GM19468 (cell line): ENCODE measurements around the gene KSR1.
"Not testable (repeated sequence)": the region's sequence is repeated elsewhere in the genome, so short reads cannot be mapped to it uniquely, and the experiment has no call there.

Source experiments
- ATAC-seq: cut with Tn5 transposase; IDR thresholded peaks from one replicate; pipeline ENCODE4 v1.9.1; 2021; ENCODE audit warnings: mild to moderate bottlenecking, moderate library complexity, moderate number of reproducible peaks; ENCODE audit not compliant: unreplicated experiment; ENCODE audit errors: extremely low read depth

KSR1 gene

DNA sequence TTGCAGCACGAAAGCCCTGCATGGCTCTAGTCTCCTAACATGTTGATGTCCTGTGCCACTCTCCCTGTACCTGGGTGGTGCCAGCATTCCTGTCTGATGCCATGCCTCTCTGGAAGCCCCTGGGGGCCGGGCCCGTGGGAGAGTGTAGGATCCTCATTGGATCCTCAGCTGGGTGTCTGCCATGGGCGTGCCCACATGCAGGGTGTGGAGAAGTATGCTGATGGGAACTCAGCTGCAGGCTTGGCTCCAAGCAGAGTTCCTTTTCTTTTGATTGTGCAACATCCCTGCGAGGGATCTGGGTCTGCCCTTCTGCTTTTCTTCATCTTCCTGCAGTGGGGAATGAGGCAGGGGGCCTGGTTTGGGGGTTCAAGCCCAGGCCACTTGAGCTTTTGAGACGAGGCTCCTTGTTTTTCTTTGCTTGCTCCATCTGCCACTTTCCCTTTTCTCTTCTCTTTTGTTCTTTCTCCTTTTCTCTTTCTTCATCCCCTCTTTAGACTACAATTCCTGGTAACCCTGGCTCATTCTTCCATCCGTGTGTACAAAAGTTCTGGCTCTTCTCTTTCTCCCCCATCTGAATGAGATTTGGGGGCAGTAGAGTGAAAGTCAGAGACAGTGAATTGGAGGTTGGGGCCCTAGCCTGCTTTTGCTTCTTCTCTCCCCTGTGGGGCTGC is 32.9 kb downstream of the KSR1 start:
- no peak for ATAC-seq

DNA sequence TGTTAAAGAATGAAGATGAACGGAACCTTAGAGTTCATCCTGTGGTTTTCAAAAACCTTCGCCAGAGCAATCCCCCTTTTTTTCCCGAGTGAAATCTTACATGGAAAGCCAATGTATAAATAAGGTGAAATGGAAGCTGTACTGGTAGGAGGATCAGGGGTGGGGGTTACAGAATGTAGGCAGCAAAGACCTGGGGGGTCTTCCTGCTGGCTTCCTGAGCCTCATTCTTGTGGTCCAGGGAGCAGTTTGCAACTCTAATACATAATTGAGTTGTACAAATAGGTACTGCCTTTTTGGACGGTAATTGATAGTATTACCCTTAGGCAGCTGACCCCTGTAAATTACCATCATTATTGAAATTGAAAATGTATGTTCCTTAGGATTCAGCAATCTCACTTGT is 34.1 kb downstream of the KSR1 start:
- ATAC-seq, result no peak

DNA sequence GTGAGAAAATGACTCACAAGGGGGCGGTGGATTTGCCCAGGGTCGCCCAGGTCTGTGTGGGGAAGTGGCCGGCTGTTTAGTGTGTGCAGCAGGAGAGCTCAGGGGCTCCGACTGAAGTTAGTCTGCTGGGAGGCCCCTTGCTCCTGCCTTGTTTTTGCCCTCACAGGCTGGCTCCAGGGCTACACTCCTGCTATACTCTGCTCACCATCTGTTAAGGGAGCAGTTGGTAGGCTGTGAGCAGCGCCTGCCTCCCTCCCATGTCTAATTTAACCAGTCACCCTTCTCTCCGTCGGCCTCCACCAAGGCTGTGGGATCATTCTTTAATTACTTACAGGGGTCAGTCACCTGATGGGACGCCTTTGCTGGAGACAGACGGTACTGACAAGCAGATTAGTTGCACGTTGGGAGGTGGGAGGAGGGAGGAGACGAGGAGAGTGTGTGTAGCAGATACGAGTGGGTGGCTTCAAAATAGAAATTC is 35.5 kb downstream of the KSR1 start:
- ATAC-seq, result no peak

DNA sequence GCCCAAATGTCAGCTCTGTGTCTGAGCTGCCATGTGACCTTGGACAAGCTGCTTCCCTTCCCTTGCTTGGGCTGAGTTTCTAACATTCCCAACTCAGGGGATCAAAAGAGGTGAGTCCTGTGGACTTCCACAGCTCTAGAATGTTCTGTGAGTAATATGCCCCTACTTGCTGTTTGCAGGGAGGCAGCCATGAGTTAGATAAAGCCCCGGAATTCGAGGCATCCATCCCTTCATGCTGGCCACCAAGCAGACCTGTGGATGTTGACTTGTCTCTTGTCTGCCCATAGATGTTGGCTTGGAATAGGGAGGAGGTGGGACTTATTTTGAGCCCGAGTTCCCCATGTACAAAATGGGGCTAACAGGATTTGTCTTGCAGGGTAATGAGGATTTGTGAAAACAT is 36.2 kb downstream of the KSR1 start:
- ATAC-seq, result no peak

DNA sequence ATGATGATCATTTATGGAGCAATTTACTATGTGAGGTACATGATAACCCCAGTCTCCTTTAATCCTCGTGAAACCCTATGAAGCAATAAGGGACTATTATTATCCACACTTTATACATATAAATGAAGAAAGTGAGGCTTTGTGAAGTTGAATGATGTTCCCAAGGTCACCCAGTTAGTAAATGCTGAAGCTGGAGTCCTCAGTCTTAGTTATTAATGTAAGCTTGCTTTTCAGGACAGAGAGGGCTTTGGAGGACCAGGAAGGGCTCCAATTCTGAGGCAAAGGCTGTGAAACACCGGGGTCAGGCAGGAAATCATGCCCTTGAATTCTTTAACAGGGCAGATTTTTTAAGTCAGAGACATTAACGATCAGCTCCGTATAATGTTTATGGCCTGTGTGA is 36.8 kb downstream of the KSR1 start:
- ATAC-seq, result no peak

DNA sequence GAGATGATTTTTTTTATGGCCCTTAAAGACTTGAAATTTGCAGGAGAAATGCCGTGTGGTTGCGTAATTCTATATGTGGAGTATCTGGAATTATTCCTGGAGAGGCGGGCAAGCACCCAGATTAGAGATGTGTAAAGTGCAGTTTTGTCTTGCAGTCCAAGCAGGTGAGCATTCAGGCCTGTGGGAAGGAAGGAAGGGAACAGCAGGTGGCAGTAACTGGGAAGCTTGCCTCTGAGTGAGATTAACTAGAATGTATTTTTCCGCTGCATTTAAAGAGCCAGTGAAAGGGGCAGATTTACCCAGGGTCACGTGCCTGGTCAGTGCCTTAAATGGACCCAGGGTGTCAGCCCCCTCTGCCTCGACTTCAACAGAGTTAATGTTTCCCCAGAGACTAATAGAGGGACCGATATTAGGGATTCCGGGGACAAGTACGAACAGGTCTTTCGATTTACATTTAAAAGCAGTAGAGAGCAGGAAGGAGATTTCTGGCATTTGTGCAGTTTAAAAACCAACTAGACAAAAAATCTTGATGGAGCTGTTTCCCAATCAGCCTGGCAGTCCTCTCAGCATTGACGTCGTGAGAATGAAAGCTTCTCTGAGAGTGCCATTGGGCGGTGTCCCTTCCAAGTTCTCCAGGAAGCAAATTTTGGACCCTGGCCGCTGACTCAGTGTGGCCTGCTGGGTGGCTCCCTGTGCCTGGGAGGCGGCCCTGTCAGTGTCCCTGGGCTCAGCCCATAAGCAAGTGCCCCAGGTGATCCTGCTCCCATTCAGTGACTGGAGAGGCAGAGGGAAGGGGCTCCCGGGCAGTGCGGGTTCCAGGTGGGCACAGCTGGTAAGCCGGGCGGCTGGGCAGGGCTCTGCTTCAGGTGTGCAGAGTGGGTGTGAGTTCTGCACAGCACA is 38.2 kb downstream of the KSR1 start:
- no peak for ATAC-seq

DNA sequence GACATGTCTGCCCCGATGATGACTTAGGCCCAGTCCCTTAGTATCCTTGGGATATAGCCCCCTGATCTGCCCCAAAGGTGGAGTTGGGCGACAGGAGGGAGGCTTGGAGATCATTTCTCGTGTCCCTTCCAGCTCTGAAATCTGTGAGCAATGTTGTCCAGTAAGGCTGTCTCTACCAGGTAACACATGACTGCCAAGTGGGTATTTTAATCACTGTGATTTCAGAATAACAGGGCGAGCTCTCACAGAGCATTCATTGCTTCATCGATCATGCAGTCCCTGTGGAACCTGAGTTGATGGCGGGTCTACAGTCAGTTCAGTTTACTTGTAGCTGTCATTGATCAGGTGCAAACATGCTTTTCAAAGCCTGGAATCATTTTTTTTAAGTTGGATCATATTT is 39.2 kb downstream of the KSR1 start:
- peak; percentile 33 for ATAC-seq

DNA sequence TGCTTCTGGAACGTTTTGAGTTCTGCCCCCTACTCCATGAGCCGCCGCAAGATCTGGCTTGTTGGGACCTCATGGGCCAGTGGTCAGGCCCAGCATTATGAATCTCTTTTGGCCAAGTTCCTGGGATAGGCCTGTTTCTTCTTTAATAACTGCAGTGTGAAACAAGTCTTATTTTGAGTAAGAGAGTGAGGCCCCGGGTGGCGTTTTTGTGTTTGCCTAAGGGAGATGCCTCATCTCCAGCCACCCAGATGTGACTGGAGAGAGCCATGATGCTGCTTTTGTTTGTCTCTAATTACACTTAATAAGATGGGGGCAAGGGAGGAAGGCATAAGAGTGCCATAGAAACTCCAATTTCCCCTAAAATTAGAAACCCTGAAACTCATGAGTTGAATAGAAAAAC is 39.8 kb downstream of the KSR1 start:
- no peak for ATAC-seq

DNA sequence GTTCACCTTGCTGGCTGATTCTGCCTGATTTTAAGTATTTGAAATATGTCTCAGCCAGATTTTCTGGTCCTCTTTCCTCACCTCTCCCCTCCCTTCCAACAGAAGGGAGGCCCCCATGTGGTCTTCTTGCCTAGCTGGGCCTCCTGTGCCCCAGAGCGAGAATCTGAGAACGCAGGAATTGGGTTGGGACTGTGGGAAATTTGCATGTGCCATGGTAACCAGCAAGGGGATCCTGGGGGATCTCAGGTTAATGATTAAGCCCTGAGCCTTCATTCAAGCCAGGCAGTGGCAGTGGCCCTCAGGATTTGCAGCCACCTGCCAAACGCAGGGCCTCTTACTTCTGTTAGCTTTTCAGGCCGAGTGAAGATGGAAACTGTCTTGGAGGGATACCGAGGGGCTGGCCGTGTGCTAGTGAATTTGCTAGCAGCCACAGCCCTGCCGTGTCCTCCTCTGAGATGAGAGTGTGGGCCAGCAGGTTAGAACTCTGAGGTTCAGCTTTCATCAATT is 40.2 kb downstream of the KSR1 start:
- ATAC-seq, result no peak

DNA sequence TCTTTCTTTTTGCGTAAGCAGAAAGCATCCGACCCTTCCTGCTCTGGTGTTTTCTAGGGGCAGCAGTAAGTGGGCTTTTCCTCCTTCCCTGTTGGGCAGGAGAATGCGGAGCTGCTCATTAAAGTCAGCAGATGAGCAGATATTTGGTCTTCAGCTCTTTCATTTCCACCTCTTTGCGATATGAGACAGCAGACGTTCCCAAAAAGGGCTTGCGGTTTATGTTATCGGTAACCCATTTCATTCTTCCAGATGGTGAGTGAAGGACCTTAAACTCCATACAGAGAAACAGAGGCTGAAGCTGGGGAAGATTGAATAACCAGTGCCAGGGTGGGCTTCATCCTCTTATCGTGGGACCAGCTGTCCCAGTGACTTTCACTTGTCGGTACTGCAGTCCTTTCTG is 40.7 kb downstream of the KSR1 start:
- ATAC-seq, result no peak

DNA sequence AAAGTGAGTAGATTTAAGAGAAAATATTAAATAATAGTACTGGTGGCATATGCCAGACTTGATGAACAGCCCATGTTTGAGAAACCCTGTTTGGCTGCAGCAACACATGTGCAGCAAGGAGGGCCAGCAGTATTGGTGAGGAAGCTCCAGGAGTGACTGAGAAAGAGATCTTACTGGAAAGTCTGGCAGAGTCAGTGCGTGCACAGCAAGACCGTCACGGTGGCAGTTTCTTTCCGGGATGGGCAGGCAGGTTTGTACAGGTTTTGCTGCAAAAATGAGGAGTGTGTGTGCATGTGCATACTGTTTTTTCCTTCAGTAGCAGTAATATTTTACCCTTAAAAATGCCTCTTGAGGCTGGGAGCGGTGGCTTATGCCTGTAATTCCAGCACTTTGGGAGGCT is 41.4 kb downstream of the KSR1 start:
- ATAC-seq, result no peak

DNA sequence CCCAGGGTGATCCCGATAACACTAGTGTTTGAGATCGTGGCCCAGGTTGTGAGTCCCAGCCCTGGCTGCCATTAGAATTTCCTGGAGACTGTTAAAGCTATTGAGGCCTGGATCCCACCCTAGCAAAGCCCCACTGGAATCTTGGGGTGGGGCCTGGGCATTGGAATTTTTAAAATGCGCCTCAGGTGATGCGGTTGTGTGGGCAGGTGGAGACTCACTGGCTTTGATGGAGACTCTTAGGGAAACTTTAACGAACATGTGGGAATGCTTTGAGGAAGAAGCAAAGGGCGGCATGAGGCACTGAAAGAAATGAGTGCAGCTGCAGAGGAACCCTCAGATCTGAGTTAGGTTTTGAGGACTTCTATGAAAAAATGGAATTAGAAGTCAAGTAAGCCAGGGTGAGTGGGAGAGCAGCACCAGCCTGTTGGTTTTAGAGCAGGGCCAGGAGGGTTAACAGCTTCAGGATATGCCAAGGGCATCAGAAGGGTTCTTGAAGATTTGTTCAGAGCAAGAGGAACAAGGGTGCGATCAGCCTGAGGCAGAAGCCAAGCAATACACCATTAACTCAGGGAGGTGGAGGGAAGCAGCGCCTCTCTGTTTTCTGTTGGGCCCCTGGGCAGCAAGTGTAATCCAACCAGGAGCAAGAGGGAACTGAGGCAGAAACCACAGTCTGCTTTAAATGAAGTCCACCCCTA is 42.5 kb downstream of the KSR1 start:
- no peak for ATAC-seq

DNA sequence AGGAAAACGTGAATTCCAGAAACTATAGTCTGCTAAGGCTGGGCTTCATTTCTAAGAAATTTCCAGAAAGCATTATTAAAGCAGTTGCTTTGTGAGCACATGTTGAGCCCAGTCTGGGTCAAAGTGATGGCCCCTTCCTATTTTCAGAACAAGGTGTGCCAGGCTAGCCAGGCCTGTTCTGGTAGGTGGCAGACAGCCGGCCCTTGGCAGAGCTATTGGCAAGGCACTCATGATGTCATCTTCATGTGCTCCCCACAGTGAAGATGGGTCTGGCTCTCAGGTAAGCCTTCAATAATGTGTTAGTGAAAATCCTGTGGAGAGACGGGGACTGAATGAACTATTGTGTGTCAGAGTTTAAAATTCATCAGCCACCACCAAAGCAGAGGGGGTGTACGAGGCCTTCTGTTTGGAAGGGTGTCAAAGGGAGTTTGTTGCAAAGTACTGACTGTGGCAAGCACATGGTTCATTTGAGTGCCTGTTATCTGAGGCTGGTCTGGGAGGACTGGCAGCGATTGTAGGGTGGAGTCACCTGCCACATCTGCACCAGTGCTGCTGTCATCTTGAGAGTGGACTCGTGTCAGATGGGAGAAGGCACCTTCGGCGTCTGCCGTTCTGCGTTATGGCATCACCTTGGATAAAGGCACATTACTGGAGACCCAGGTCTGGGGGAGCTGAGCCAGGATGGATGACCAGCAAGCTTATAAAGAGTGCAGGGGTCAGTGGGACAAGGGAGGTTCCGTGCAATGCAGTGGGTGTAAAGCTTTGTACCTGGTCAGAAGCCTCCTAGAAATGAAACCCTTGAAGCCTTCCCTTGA is 43.4 kb downstream of the KSR1 start:
- ATAC-seq, result no peak

DNA sequence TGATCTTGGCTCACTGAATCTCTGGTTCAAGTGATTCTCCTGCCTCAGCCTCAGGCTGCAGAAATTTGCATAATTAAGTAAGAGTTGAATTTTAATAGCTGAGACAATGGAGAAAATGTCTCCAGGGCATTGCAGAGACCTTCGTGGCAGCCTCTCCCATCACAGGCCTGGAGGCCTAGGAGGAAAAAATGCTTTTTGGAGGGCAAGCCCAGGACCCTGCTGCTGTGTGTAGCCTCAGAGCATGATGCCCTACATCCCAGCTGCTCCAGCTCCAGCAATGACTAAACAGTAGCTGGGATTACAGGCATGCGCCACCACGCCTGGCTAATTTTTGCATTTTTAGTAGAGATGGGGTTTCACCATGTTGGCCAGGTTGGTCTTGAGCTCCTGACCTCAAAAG is 45.1 kb downstream of the KSR1 start:
- ATAC-seq, result not testable (repeated sequence)

DNA sequence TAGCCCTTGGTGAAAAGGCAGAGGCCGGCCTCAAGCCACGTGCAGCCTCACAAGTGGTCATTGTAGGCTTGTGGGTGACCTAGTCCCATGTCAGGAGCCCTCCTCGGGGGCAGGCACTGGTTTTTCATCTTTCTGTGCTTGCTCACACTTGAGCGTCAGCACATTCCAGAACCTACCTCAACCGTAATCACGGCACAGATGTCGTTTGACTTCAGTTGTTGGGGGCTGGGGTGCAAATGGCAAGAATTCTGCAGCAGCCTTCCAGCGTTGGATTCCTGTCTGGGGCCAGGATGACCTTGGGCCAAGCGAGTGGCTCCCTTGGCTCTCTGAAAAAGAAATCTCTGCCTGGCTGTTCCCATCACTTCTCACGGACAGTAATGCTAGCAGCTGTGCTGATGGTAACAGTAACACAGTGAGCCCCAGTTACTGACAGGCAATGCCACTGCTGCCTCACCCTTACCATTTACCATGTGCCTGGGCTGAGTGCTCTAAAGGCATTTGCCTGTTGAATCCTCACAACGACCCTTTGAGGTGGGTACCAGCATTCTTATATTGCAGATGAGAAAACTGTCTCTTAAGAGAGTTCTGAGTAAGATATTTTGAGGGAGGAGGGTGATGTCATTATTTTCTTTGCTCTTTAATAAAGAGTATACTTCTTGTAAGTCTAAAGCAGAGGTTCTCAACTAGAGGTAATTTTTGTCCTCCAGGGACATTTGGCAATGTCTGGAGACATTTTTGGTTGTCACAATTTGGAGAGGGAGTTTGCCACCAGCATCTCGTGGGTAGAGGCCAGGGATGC is 46.5 kb downstream of the KSR1 start:
- no peak for ATAC-seq

DNA sequence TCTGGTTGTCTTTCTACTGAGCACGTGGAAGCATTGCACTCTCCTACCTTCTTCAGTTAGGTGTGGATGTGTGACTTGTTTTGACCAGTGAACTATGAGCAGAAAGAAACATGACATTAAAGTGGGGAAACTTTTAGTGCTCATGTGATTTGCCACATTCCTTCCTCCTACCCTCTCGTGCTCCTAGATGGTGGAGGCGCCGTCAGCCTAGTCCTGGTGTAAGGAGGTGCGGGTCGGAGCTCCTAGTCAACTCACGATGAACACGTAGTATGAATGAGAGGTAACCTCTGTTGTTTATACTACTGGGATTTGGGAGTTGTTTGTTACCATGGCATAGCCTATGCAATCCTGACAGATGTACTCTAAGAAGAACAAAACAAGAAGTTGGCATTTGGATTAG is 47.4 kb downstream of the KSR1 start:
- ATAC-seq, result no peak

DNA sequence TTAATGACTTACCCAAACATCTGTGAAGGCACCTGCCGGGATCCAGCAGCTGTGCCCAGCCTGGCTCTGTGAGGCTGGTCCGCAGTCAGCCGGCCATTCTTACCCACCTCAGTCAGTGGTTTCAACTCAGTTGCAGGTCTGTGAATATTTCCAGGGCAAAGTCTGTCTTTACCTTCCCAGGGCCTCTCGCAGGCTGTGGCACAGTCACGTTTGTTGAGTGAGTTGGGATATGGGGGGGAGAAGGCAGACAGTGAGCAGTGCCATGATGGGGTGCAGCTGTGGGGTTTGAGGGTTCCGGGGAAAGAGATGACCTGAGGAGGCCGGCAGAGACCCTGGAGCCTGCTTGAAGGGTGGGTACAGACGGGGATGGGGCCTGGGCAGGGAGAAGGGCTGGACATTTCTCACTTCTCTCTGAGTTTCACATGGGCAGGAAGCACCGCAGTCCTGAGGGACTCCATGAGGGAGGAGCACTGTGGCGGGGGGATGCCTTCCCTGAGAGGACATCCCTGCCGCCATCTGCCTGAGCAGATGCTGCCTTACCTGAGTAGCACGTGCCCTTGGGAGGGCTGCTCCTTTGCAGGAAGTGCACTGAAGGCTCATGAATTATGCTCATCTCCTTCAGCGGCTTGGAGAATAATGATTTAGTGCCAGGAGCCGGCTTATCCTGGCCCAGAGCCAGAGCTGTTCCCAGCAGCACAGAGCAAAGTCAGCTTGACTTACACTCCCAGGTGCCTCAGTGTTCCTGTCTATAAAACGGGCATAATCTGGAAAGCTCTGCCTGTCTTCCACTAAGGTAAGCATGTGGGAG is 48.1 kb downstream of the KSR1 start:
- no peak for ATAC-seq
